Measurements from ENCODE around the gene ABLIM3.

DNA sequence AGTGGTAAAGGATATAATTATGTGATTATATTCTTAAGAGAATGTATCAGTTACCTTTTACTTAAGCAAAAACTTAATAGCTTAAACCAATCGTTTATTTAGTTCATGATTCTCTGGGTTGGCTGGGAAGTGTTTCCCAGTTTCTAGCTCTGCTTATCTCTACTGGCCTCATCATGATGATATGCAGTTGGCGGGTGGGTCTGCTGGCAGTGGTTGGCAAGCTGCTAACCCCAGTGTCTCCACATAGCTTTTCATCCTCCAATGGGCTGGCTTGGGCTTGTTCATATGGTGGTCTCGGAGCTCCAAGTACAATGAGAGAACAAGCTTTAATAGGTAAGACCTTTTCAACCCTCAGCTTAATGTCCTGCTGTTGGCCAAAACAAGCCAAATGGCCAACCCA lies 43.8 kb downstream of the ABLIM3 start:
- TF ChIP-seq POLR2A (IDR thresholded peaks at IDR 0.05; ENCODE audit: low read length): no peak
- TF ChIP-seq GATA1 (IDR thresholded peaks at IDR 0.05; ENCODE audit: low read depth, low read length): no peak
